Measurements from ENCODE around the gene LRRC8B.
"Not testable (repeated sequence)": the region's sequence is repeated elsewhere in the genome, so short reads cannot be mapped to it uniquely, and the experiment has no call there.

Gene LRRC8B

GRCh38 chr1:89503690-89504089, 20.9 kb upstream of the LRRC8B start:
- H3K9ac ChIP-seq (ENCODE audit: low read depth, low read length, poor library complexity, severe bottlenecking): no peak overlapping the region
- no peaks in the 10 kb centered on the region for H4K20me1 ChIP-seq (ENCODE audit: insufficient read depth, low read length, poor library complexity, severe bottlenecking)
- no peaks in the 10 kb centered on the region for H3K9me2 ChIP-seq (replicated peaks; ENCODE audit: low read depth, low read length)
- no peaks in the 10 kb centered on the region for H3K27me3 ChIP-seq (ENCODE audit: insufficient read depth, low read length, poor library complexity, severe bottlenecking)
- no peak for TF ChIP-seq EZH2phosphoT487 (IDR thresholded peaks at IDR 0.05; ENCODE audit: borderline replicate concordance)
- TF ChIP-seq CTCF (conservative IDR thresholded peaks at IDR 0.05; ENCODE audit: low read length): no peak
- no peaks in the 10 kb centered on the region for H3K9me3 ChIP-seq (ENCODE audit: insufficient read depth, low read depth, low read length)
- H3K4me2 ChIP-seq (ENCODE audit: low read depth, low read length, poor library complexity, severe bottlenecking): no peak overlapping the region
- H3K36me3 ChIP-seq (ENCODE audit: insufficient read depth, low read length): no peaks in the 10 kb centered on the region
- H3F3A ChIP-seq (ENCODE audit: low read depth): no peaks in the 10 kb centered on the region
- no peaks in the 10 kb centered on the region for H3K79me2 ChIP-seq (ENCODE audit: insufficient read depth, low read length)
- H3K4me1 ChIP-seq (ENCODE audit: insufficient read depth, low read length, poor library complexity, severe bottlenecking): no peaks in the 10 kb centered on the region
- H3K4me3 ChIP-seq (ENCODE audit: low read length, poor library complexity, severe bottlenecking): no peak overlapping the region
- H2AFZ ChIP-seq (ENCODE audit: low read length): no peak overlapping the region

GRCh38 chr1:89510061-89510460, 14.6 kb upstream of the LRRC8B start:
- not testable (repeated sequence) for H3K79me2 ChIP-seq (ENCODE audit: insufficient read depth, low read length); H3F3A ChIP-seq (ENCODE audit: low read depth); H3K36me3 ChIP-seq (ENCODE audit: insufficient read depth, low read length); H3K9me3 ChIP-seq (ENCODE audit: insufficient read depth, low read depth, low read length); H3K9me2 ChIP-seq (replicated peaks; ENCODE audit: low read depth, low read length); H3K4me1 ChIP-seq (ENCODE audit: insufficient read depth, low read length, poor library complexity, severe bottlenecking); H3K9ac ChIP-seq (ENCODE audit: low read depth, low read length, poor library complexity, severe bottlenecking); H3K4me3 ChIP-seq (ENCODE audit: low read length, poor library complexity, severe bottlenecking); H3K4me2 ChIP-seq (ENCODE audit: low read depth, low read length, poor library complexity, severe bottlenecking); H4K20me1 ChIP-seq (ENCODE audit: insufficient read depth, low read length, poor library complexity, severe bottlenecking); H3K27me3 ChIP-seq (ENCODE audit: insufficient read depth, low read length, poor library complexity, severe bottlenecking); H2AFZ ChIP-seq (ENCODE audit: low read length)

DNA sequence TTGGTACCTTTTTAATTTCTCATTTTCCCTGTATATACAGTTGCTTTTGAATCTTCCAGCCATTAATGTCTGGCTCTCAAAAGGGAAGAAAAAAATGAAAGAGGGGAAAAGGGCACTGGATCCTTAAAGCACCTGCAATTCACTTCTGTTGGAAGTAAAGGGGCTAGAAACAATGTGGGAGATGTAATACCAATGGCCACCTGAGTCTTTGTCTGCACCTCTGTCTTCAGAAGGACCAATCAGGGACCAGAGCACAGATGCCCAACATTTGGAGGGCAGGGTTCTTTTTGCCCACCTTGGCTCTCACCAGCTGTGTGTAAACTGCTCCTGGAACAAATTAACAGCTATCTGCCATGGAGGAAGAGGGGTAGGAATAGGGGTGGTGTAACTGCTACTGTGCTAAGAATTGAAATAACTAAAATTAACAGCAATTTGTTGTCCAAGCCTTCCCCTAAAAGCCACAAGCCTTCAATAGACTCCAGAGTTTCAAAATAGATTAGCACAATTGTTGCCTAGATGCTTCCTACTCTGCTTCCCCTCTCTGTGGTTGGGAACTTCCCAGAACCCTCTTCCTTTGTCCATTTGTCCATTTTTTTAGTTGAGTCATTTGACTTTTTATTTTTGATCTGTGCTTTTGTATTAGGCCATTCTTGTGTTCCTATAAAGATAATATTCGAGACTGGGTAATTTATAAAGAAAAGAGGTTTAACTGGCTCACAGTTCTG, 11.5 kb upstream of the LRRC8B start:
- Histone ChIP-seq H3K27me3 (ENCODE audit: insufficient read depth, low read length, poor library complexity, severe bottlenecking) (no peaks in the 10 kb centered on the region), H3F3A (ENCODE audit: low read depth) (no peaks in the 10 kb centered on the region), H3K79me2 (ENCODE audit: insufficient read depth, low read length) (no peaks in the 10 kb centered on the region), H3K9me3 (ENCODE audit: insufficient read depth, low read depth, low read length) (peaks cover 10% of the 10 kb centered on the region; the same call in 1 of the 2 replicates), H3K4me2 (ENCODE audit: low read depth, low read length, poor library complexity, severe bottlenecking) (no peak overlapping the region), H3K4me3 (ENCODE audit: low read length, poor library complexity, severe bottlenecking) (no peak overlapping the region), H3K4me1 (ENCODE audit: insufficient read depth, low read length, poor library complexity, severe bottlenecking) (no peaks in the 10 kb centered on the region), H4K20me1 (ENCODE audit: insufficient read depth, low read length, poor library complexity, severe bottlenecking) (no peaks in the 10 kb centered on the region), H3K9me2 (replicated peaks; ENCODE audit: low read depth, low read length) (no peaks in the 10 kb centered on the region), H3K9ac (ENCODE audit: low read depth, low read length, poor library complexity, severe bottlenecking) (no peak overlapping the region), H3K36me3 (ENCODE audit: insufficient read depth, low read length) (no peaks in the 10 kb centered on the region), H2AFZ (ENCODE audit: low read length) (no peak overlapping the region)
- TF ChIP-seq EZH2phosphoT487 (IDR thresholded peaks at IDR 0.05; ENCODE audit: borderline replicate concordance) (no peak), CTCF (conservative IDR thresholded peaks at IDR 0.05; ENCODE audit: low read length) (no peak)

GRCh38 chr1:89516055-89516454, 8.6 kb upstream of the LRRC8B start:
- no peak overlapping the region for H3K4me2 ChIP-seq (ENCODE audit: low read depth, low read length, poor library complexity, severe bottlenecking)
- 0 out of 2 replicates have a peak, but pooled peaks cover 3% of the 10 kb centered on the region for H3K9me3 ChIP-seq (ENCODE audit: insufficient read depth, low read depth, low read length)
- no peak overlapping the region for H3K9ac ChIP-seq (ENCODE audit: low read depth, low read length, poor library complexity, severe bottlenecking)
- no peak overlapping the region for H3K4me3 ChIP-seq (ENCODE audit: low read length, poor library complexity, severe bottlenecking)
- no peaks in the 10 kb centered on the region for H3K79me2 ChIP-seq (ENCODE audit: insufficient read depth, low read length)
- H3K4me1 ChIP-seq (ENCODE audit: insufficient read depth, low read length, poor library complexity, severe bottlenecking): no peaks in the 10 kb centered on the region
- no peaks in the 10 kb centered on the region for H4K20me1 ChIP-seq (ENCODE audit: insufficient read depth, low read length, poor library complexity, severe bottlenecking)
- TF ChIP-seq EZH2phosphoT487 (IDR thresholded peaks at IDR 0.05; ENCODE audit: borderline replicate concordance) (no peak), CTCF (conservative IDR thresholded peaks at IDR 0.05; ENCODE audit: low read length) (no peak)
- no peaks in the 10 kb centered on the region for H3F3A ChIP-seq (ENCODE audit: low read depth)
- no peaks in the 10 kb centered on the region for H3K27me3 ChIP-seq (ENCODE audit: insufficient read depth, low read length, poor library complexity, severe bottlenecking)
- no peak overlapping the region for H2AFZ ChIP-seq (ENCODE audit: low read length)
- H3K9me2 ChIP-seq (replicated peaks; ENCODE audit: low read depth, low read length): no peaks in the 10 kb centered on the region
- H3K36me3 ChIP-seq (ENCODE audit: insufficient read depth, low read length): no peaks in the 10 kb centered on the region

All from Loucy (cell line).